ENCODE results near the gene P4HB. TPM values are rescaled to one million over a fixed set of nuclear protein-coding genes. Genes with fewer than 3 reads are reported as not detected.

The P4HB gene
- total RNA-seq, 4 donors from 2014 or later: 497 to 717 (median 621) TPM

DNA sequence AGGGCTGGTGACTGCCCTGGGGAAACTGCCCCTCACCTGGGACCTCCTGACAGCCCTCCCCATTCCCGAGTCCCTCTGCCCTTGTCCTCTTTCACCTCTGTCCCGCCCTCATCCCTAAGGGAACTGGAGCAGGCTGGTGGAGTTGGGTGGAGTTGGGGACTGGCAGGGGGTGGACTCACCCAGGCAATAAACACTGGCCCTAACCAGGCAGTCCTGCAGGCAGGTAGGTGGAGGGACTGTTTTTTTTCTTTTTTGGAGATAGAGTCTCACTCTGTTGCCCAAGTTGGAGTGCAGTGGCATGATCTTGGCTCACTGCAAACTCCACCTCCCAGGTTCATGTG, 44.7 kb downstream of the P4HB start:
- in situ Hi-C loops (cut with MboI; ENCODE audit: low sequenced_read_pairs in 4 of 4): no loop called here
- no peak overlapping the region for H3K4me3 ChIP-seq
- H3K27me3 ChIP-seq: peaks cover 0 to 5% (median 0%) of the 10 kb centered on the region in 3 donors
- intact Hi-C loops (cut with DNase I; ENCODE audit: low total_unique reads): no loop called here
- no peak for DNase-seq
- ATAC-seq: no peak
- TF ChIP-seq, protein P1, sequence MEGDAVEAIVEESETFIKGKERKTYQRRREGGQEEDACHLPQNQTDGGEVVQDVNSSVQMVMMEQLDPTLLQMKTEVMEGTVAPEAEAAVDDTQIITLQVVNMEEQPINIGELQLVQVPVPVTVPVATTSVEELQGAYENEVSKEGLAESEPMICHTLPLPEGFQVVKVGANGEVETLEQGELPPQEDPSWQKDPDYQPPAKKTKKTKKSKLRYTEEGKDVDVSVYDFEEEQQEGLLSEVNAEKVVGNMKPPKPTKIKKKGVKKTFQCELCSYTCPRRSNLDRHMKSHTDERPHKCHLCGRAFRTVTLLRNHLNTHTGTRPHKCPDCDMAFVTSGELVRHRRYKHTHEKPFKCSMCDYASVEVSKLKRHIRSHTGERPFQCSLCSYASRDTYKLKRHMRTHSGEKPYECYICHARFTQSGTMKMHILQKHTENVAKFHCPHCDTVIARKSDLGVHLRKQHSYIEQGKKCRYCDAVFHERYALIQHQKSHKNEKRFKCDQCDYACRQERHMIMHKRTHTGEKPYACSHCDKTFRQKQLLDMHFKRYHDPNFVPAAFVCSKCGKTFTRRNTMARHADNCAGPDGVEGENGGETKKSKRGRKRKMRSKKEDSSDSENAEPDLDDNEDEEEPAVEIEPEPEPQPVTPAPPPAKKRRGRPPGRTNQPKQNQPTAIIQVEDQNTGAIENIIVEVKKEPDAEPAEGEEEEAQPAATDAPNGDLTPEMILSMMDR (IDR thresholded peaks at IDR 0.05 in 4 of 5, conservative IDR thresholded peaks at IDR 0.05 in 1 of 5): no peak
- no peak for TF ChIP-seq POLR2A (IDR thresholded peaks at IDR 0.05)
- H3K36me3 ChIP-seq: no peaks in the 10 kb centered on the region
- no peak overlapping the region for H3K27ac ChIP-seq
- H3K9me3 ChIP-seq: no peaks in the 10 kb centered on the region
- H3K4me1 ChIP-seq: no peaks in the 10 kb centered on the region

GRCh38 chr17:81814748-81815645, 45.3 kb downstream of the P4HB start:
- H3K36me3 ChIP-seq: no peaks in the 10 kb centered on the region
- no peaks in the 10 kb centered on the region for H3K9me3 ChIP-seq
- H3K27me3 ChIP-seq: peaks cover 0 to 7% (median 3%) of the 10 kb centered on the region in 3 donors
- H3K4me1 ChIP-seq: no peaks in the 10 kb centered on the region
- no peak overlapping the region for H3K4me3 ChIP-seq
- ATAC-seq: no peak
- intact Hi-C loops (cut with DNase I; ENCODE audit: low total_unique reads) (no loop called here), in situ Hi-C loops (cut with MboI; ENCODE audit: low sequenced_read_pairs in 4 of 4) (no loop called here)
- DNase-seq: no peak
- no peak overlapping the region for H3K27ac ChIP-seq
- TF ChIP-seq, protein P1 (IDR thresholded peaks at IDR 0.05 in 4 of 5, conservative IDR thresholded peaks at IDR 0.05 in 1 of 5): no peak
- no peak for TF ChIP-seq POLR2A (IDR thresholded peaks at IDR 0.05)

DNA sequence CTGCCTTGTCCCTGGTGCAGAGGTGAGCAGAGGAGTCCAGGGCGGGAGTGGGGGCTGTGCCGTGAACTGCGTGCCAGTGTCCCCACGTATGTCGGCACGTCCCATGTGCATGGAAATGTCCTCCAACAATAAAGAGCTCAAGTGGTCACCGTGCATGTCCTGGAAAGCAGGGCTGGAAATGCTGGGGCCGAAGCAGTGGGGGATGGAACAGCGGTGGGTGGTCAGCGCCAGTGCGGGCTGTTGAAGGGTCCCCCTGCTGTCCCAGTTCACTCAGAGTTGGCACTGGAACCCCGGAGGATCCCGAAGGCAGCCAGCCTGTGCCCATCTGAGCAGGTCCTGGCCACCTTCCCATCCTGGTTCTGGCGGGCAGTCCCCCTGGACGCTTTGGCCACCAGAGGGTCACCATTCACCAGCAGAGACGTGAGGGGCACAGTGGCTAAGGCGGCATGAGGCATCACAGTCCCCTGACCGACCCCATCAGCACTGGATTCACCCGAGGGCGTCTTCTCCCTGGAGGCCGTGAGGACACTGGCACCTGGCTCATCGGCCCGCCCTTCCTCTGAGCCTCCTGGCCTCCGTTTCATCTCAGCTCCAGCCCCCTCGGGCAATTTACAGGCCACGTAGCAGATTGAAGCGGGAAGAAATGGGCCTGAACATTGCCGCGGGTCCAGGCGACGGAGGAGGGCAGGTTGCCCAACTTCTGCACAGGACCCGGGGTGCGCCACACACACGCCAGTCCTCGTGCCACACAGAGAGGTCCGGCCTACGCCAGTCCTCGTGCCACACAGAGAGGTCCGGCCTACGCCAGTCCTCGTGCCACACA, 46.3 kb downstream of the P4HB start:
- H3K4me1 ChIP-seq: no peaks in the 10 kb centered on the region
- H3K4me3 ChIP-seq: no peak overlapping the region
- TF ChIP-seq, protein P1 (IDR thresholded peaks at IDR 0.05 in 4 of 5, conservative IDR thresholded peaks at IDR 0.05 in 1 of 5): no peak
- no peak for TF ChIP-seq POLR2A (IDR thresholded peaks at IDR 0.05)
- peaks cover under 1 to 10% (median 8%) of the 10 kb centered on the region in 3 donors for H3K27me3 ChIP-seq
- in situ Hi-C loops (cut with MboI; ENCODE audit: low sequenced_read_pairs in 4 of 4) (no loop called here), intact Hi-C loops (cut with DNase I; ENCODE audit: low total_unique reads) (no loop called here)
- H3K36me3 ChIP-seq: no peaks in the 10 kb centered on the region
- H3K9me3 ChIP-seq: no peaks in the 10 kb centered on the region
- H3K27ac ChIP-seq: no peak overlapping the region
- DNase-seq (no peak), ATAC-seq (no peak)

- in situ Hi-C loops (cut with MboI; ENCODE audit: low sequenced_read_pairs in 4 of 4): no loop called here
- intact Hi-C loops (cut with DNase I; ENCODE audit: low total_unique reads): no loop called here
- no peak overlapping the region for H3K27ac ChIP-seq
- ATAC-seq: no peak
- H3K9me3 ChIP-seq: no peaks in the 10 kb centered on the region
- no peak for DNase-seq
- no peaks in the 10 kb centered on the region for H3K36me3 ChIP-seq
- no peaks in the 10 kb centered on the region for H3K4me1 ChIP-seq
- TF ChIP-seq, protein P1 (IDR thresholded peaks at IDR 0.05 in 4 of 5, conservative IDR thresholded peaks at IDR 0.05 in 1 of 5): no peak
- TF ChIP-seq POLR2A (IDR thresholded peaks at IDR 0.05): no peak
- no peak overlapping the region for H3K4me3 ChIP-seq
- peaks cover 3 to 10% (median 8%) of the 10 kb centered on the region in 3 donors for H3K27me3 ChIP-seq
Observed at GRCh38 chr17:81813371-81813684, 47.0 kb downstream of the P4HB start.

Measured in gastrocnemius medialis (tissue), 4 donors.